Measurements from ENCODE around the gene ITGA4. TPM values are rescaled to one million over a fixed set of nuclear protein-coding genes. Genes with fewer than 3 reads are reported as not detected.

Gene ITGA4
- total and polyA plus RNA-seq, 9 of the 15 experiments (the other 6 are each of a cell fraction or from before 2014, with no cell fraction given), result 0.06 to 0.81 (median 0.27) TPM

GRCh38 chr2:181578829-181579228, 121.6 kb downstream of the ITGA4 start:
- TF ChIP-seq HDAC3 (IDR thresholded peaks at IDR 0.05; ENCODE audit: borderline replicate concordance, partially characterized antibody) (no peak), PTBP1 (IDR thresholded peaks at IDR 0.05; ENCODE audit: low read depth, low read length) (no peak), ZNF146 (CRISPR knock-in tag; IDR thresholded peaks at IDR 0.05; ENCODE audit: unreplicated experiment) (no peak), ZNF740 (CRISPR knock-in tag; IDR thresholded peaks at IDR 0.05) (no peak), ZNF740 (tag; IDR thresholded peaks at IDR 0.05) (no peak), TAL1 (IDR thresholded peaks at IDR 0.05) (no peak), TAF15 (IDR thresholded peaks at IDR 0.05; ENCODE audit: low read depth, low read length) (no peak), MEF2D (tag; conservative IDR thresholded peaks at IDR 0.05; ENCODE audit: low read depth) (no peak), RBFOX2 (IDR thresholded peaks at IDR 0.05; ENCODE audit: low read depth, low read length) (no peak), RBM17 (IDR thresholded peaks at IDR 0.05; ENCODE audit: borderline replicate concordance, low read depth, low read length) (no peak), GABPB1 (CRISPR knock-in tag; IDR thresholded peaks at IDR 0.05) (no peak)
- Histone ChIP-seq H3K4me3 (no peak overlapping the region), H3K27me3 (ENCODE audit: control insufficient read depth in 2 of 2, insufficient read depth in 2 of 2, low read length in 2 of 2) (no peaks in the 10 kb centered on the region), H4K20me1 (replicated peaks; ENCODE audit: control insufficient read depth, insufficient read depth, low read length) (no peaks in the 10 kb centered on the region), H3K9me1 (ENCODE audit: control insufficient read depth, insufficient read depth, low read length) (no peaks in the 10 kb centered on the region), H2AFZ (ENCODE audit: low read depth, low read length) (no peak overlapping the region), H3K4me2 (ENCODE audit: insufficient read depth, low read length) (no peak overlapping the region), H3K36me3 (ENCODE audit: control insufficient read depth, insufficient read depth, low read length) (no peaks in the 10 kb centered on the region), H3K4me1 (replicated peaks in 1 of 2; ENCODE audit: control insufficient read depth in 2 of 2, insufficient read depth in 2 of 2, low read length in 2 of 2) (no peaks in the 10 kb centered on the region), H3K79me2 (ENCODE audit: control insufficient read depth, insufficient read depth, low read length) (no peaks in the 10 kb centered on the region), H3K27ac (ENCODE audit: extremely low read depth, low read depth, low read length) (no peak overlapping the region), H3K9ac (ENCODE audit: insufficient read depth in 1 of 2, low read depth in 2 of 2, low read length in 2 of 2) (no peak overlapping the region), H3K9me3 (replicated peaks; ENCODE audit: control insufficient read depth, insufficient read depth, low read depth, low read length) (peaks cover 1% of the 10 kb centered on the region; the same call in 1 of the 2 replicates)
- CTCF ChIA-PET (ENCODE audit: low intra/inter-chr PET ratio), result no interaction called here
- POLR2A ChIA-PET, result no interaction called here
- BruUV-seq (replicated peaks), result no TSS peak
- no peak for ATAC-seq
- in situ Hi-C loops (cut with MboI) (no loop called here), intact Hi-C loops (cut with micrococcal nuclease) (no loop called here)
- no peak for DNase-seq (ENCODE audit: extremely low read depth in 1 of 4, low spot score in 3 of 4)
- FAIRE-seq, result no peak
- 0% methylated on average over 3 of the region's 3 CpGs for WGBS (ENCODE audit: insufficient coverage, low coverage, missing lambda C conversion rate)

Data from K562 (cell line).